Tibial nerve (tissue), 4 donors: ENCODE measurements around the gene TJP1. TPM values are rescaled to one million over a fixed set of nuclear protein-coding genes. Genes with fewer than 3 reads are reported as not detected.

Source experiments
- DNase-seq, 2 donors: peaks; one replicate each; pipeline ENCODE4 v3.0.0-alpha.2; 2019; ENCODE audit warnings: low spot score in 2 of 2
- H3K27ac ChIP-seq, 4 donors: fragments of 200-600 bp; sonication (generic) in 3 of 4; one replicate each; pipeline ENCODE4 v1.5.1; 2017 to 2019; ENCODE audit warnings: mild to moderate bottlenecking in 1 of 4
- H3K27me3 ChIP-seq, 2 donors: fragments of 200-600 bp; sonication (generic) in 1 of 2; one replicate each; pipeline versions ENCODE4 v1.5.1 to v1.6.0; 2017 to 2019
- H3K36me3 ChIP-seq, 3 donors: fragments of 200-600 bp; sonication (generic); one replicate each; pipeline ENCODE4 v1.5.1; 2018 to 2019
- H3K4me1 ChIP-seq, 4 donors: fragments of 200-600 bp; sonication (generic) in 3 of 4; one replicate each; pipeline ENCODE4 v1.5.1; 2017 to 2019
- H3K4me3 ChIP-seq, 4 donors: fragments of 200-600 bp; sonication (generic) in 3 of 4; one replicate each; pipeline ENCODE4 v1.5.1; 2017 to 2019; ENCODE audit warnings: mild to moderate bottlenecking in 1 of 4, moderate library complexity in 1 of 4
- H3K9me3 ChIP-seq, 4 donors: fragments of 200-600 bp; sonication (generic) in 3 of 4; one replicate each; pipeline ENCODE4 v1.5.1; 2017 to 2019
- EP300 ChIP-seq, 2 donors: sonication (generic); formaldehyde crosslinking; IDR thresholded peaks; one replicate each; pipeline ENCODE4 v1.6.1; 2017; ENCODE audit warnings: antibody characterized with exemption in 2 of 2, mild to moderate bottlenecking in 1 of 2
- POLR2A ChIP-seq, 2 donors: fragments of 450-650 bp; IDR thresholded peaks; one replicate each; pipeline ENCODE4 v1.6.1; 2017; ENCODE audit warnings: antibody characterized with exemption in 2 of 2, mild to moderate bottlenecking in 2 of 2, moderate library complexity in 2 of 2
- WGBS, 2 donors: methylation state at CpG; one replicate each; pipeline ENCODE4 v1.1.5; 2018; 5-methylcytosine and 5-hydroxymethylcytosine counted together
- total RNA-seq, 4 donors: library from RNA; depleted of rRNA; stranded (reverse); fragments of >200 nt; gene quantifications; one replicate each; pipeline ENCODE4 v1.1.0, GENCODE V29; 2016
- TF ChIP-seq, protein P1 (sequence below), 5 experiments: fragments of 200-600 bp in 3 of 5; fragments of 450-650 bp in 2 of 5; sonication (generic) in 3 of 5; IDR thresholded peaks; one replicate each; pipeline ENCODE4 v1.5.1; 2016 to 2019; ENCODE audit warnings: antibody characterized with exemption in 5 of 5, mild to moderate bottlenecking in 3 of 5, moderate library complexity in 2 of 5

TJP1 gene
- total RNA-seq, 4 donors from 2014 or later = 163 to 416 (median 403) TPM

DNA sequence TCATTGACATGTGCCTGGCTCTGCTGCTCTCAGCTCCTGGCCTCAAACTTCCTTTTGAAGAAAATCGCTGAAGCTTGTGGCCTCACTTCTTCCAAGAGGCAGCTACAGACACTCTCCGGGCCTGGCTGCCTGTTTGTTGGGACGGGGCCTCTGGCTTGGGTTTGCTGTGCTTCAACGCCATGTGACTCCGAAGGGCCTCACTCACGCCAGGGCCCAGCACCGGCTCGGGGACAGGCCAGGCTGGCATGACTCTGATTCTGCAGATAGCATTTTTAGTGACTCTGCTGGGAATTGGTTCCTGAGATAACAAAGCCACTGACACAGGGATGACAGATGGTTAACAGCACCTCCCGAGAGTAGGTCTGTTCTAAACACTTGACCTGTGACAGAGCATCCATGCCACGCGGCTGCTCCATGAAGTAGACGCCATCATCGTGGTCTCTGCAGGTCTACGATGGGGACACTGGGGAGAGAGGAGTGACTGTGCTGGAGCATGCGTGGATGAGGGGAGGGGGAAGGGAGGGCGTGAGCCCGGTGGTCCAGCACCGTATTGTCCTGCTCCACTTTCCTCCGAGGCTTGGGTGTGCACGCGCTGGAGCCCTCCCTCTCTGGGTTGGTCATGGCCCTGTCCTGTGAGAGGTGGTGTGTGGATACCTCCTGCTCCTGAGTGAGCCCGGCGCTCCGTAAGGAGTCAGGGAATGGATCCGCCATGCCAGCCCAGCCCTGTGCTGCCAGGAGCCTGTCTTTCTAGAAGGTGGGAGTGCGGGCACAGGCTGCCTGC, 133.6 kb downstream of the TJP1 start:
- no peaks in the 10 kb centered on the region for H3K27me3 ChIP-seq
- H3K36me3 ChIP-seq = no peaks in the 10 kb centered on the region
- no peaks in the 10 kb centered on the region for H3K4me1 ChIP-seq
- no peak for DNase-seq
- TF ChIP-seq, protein P1, sequence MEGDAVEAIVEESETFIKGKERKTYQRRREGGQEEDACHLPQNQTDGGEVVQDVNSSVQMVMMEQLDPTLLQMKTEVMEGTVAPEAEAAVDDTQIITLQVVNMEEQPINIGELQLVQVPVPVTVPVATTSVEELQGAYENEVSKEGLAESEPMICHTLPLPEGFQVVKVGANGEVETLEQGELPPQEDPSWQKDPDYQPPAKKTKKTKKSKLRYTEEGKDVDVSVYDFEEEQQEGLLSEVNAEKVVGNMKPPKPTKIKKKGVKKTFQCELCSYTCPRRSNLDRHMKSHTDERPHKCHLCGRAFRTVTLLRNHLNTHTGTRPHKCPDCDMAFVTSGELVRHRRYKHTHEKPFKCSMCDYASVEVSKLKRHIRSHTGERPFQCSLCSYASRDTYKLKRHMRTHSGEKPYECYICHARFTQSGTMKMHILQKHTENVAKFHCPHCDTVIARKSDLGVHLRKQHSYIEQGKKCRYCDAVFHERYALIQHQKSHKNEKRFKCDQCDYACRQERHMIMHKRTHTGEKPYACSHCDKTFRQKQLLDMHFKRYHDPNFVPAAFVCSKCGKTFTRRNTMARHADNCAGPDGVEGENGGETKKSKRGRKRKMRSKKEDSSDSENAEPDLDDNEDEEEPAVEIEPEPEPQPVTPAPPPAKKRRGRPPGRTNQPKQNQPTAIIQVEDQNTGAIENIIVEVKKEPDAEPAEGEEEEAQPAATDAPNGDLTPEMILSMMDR (IDR thresholded peaks at IDR 0.05) = no peak
- TF ChIP-seq POLR2A (IDR thresholded peaks at IDR 0.05) (no peak), EP300 (IDR thresholded peaks at IDR 0.05) (no peak)
- H3K27ac ChIP-seq = no peak overlapping the region
- 83 to 85% methylated on average over 26 of the region's 26 CpGs for WGBS, 2 donors
- no peaks in the 10 kb centered on the region for H3K9me3 ChIP-seq
- H3K4me3 ChIP-seq = no peak overlapping the region

DNA sequence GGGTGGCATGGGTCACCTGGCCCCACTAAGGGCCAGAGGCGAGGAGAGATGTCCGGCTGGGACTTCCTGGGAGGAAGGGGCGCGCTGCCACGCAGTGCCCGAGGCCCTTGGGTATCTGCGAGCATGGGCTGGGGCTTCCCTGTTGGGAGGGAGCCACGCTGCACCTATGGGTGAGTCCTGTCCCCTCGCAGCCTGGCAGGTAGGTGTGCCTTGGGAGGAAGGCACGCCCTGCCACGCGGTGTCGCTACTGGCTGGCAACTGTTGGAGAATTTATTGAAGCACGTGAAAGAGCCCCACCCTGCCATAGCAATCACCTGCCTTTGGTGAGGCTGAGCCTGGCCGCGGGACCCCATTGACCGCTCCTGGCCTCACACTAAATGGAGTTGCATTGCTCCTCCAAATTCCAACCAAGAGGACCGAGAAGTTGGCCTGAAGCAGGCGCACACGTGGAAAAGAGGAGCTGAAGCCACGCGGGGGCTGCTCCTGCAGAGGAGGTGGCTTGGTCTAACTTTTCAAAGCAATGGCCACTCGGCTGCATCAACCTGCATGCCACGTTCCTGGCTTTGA, 134.2 kb downstream of the TJP1 start:
- TF ChIP-seq EP300 (IDR thresholded peaks at IDR 0.05) (no peak), POLR2A (IDR thresholded peaks at IDR 0.05) (no peak)
- TF ChIP-seq, protein P1 (IDR thresholded peaks at IDR 0.05) = no peak
- no peaks in the 10 kb centered on the region for H3K27me3 ChIP-seq
- no peaks in the 10 kb centered on the region for H3K36me3 ChIP-seq
- peak overlapping the region in 1 of 4 donors; percentile 51 for H3K27ac ChIP-seq
- DNase-seq = no peak
- H3K9me3 ChIP-seq = no peaks in the 10 kb centered on the region
- H3K4me3 ChIP-seq = no peak overlapping the region
- no peaks in the 10 kb centered on the region for H3K4me1 ChIP-seq
- 77 to 80% methylated on average over 11 to 13 of the region's 24 CpGs for WGBS, 2 donors

DNA sequence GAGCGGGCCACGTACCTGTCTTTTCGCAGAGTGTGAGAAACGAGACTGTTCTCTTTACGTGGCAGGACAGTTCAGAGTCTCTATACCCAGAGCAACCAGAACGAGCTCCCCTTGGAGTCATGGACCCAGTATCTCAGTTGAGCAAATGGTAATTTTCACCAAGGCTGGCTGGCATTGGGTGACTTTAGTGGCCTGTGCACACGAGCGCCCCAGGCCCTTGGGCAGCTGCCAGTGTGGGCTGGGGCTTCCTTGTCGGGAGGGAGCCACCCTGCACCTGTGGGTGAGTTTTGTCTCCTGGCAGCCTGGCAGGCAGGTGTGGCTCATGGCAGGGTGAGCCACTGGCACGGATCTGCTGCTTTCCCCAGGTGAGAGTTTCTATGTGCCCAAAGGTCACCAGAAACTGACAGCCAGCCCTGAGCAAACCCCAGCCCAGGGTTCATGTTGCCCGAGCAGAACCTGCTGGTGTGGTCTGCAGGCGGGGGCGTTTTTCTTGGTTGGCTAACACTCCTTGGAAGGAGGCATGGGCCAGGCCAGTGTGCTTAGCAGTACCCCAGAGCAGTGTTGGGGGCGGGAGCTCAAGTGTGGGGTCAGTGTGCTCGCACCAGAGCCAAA, 135.0 kb downstream of the TJP1 start:
- no peak for DNase-seq

DNA sequence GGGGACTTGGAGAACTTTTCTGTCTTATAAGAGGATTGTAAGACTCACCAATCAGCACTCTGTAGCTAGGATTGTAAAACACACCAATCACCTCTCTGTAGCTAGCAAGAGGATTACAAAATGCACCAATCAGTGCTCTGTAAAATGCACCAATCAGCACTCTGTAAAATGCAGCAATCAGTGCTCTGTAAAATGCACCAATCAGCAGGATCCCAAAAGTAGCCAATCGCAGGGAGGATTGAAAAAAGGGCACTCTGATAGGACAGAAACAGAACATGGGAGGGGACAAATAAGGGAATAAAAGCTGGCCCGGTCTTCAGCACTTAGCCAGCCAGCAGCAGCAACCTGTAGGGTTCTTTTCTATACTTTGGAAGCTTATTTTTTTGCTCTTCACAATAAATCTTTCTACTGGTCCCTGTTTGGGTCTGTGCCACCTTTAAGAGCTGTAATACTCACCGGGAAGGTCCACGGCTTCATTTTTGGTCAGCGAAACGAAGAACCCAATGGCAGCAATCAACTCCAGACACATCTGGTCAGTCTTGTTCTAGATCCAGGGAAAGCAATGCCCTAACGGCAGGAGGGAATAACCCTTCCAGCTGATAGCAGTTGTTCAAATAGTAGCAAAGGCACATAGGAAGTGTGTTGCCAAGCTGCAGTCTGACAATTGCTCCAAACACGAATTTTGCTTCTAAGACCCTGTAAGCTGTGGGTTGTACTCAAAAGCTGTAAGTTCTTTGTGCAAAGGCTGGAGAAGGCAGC, 135.6 kb downstream of the TJP1 start:
- DNase-seq = no peak
- Histone ChIP-seq H3K36me3 (no peaks in the 10 kb centered on the region), H3K9me3 (no peaks in the 10 kb centered on the region), H3K4me1 (no peaks in the 10 kb centered on the region), H3K4me3 (no peak overlapping the region), H3K27me3 (no peaks in the 10 kb centered on the region), H3K27ac (peak overlapping the region in 1 of 4 donors; percentile 51)
- 76 to 88% methylated on average over 8 of the region's 8 CpGs for WGBS, 2 donors
- no peak for TF ChIP-seq POLR2A (IDR thresholded peaks at IDR 0.05)
- TF ChIP-seq, protein P1 (IDR thresholded peaks at IDR 0.05) = no peak
- TF ChIP-seq EP300 (IDR thresholded peaks at IDR 0.05) = no peak

More for the DNA sequence above, 135.0 kb downstream of the TJP1 start:
- Histone ChIP-seq H3K4me3 (no peak overlapping the region), H3K9me3 (no peaks in the 10 kb centered on the region), H3K27me3 (no peaks in the 10 kb centered on the region), H3K27ac (peak overlapping the region in 1 of 4 donors; percentile 51), H3K36me3 (no peaks in the 10 kb centered on the region), H3K4me1 (no peaks in the 10 kb centered on the region)
- WGBS, 2 donors = 83 to 85% methylated on average over 15 of the region's 15 CpGs
- TF ChIP-seq POLR2A (IDR thresholded peaks at IDR 0.05) = no peak
- no peak for TF ChIP-seq EP300 (IDR thresholded peaks at IDR 0.05)
- TF ChIP-seq, protein P1 (IDR thresholded peaks at IDR 0.05) = no peak
